H1 (cell line): ENCODE results near the gene SLC26A1. TPM values are rescaled to one million over a fixed set of nuclear protein-coding genes. Genes with fewer than 3 reads are reported as not detected.

Experiments
- CTCF ChIA-PET: fragments of 300-600 bp; sonication (Branson Sonifier 250); formaldehyde crosslinking; loops from one replicate; lab custom pipeline; 2021; ENCODE audit not compliant: partially characterized antibody; lab: Charles Lee
- POLR2A ChIA-PET: fragments of 300-600 bp; sonication (Branson Sonifier 250); formaldehyde crosslinking; loops from one replicate; lab custom pipeline; 2021; ENCODE audit warnings: inconsistent platforms; ENCODE audit not compliant: partially characterized antibody; lab: Charles Lee
- DNase-seq, 2 experiments: peaks; one replicate each; pipeline versions ENCODE4 v3.0.0 to v3.0.0-alpha.2; 2010 to 2022; ENCODE audit warnings: low spot score in 2 of 2, low read depth in 1 of 2, mixed read lengths in 1 of 2
- FAIRE-seq: peaks from 2 replicates; lab custom pipeline; 2011; peaks lifted over from hg19 to GRCh38; lab: Jason Lieb, UNC
- H2AFZ ChIP-seq: 2 replicates; pipeline ENCODE4 v1.8.1; 2012; ENCODE audit warnings: low read length, inconsistent platforms
- H2AK5ac ChIP-seq: 2 replicates; pipeline ENCODE4 v1.6.1; 2013; ENCODE audit warnings: low read depth, low read length
- H2BK120ac ChIP-seq: replicated peaks from 2 replicates; pipeline ENCODE3; 2013; ENCODE audit warnings: low read depth, low read length, inconsistent platforms
- H2BK12ac ChIP-seq: 2 replicates; pipeline ENCODE4 v1.6.1; 2013; ENCODE audit warnings: low read depth, low read length
- H2BK15ac ChIP-seq: 2 replicates; pipeline ENCODE4 v1.6.1; 2013; ENCODE audit warnings: low read length
- H2BK20ac ChIP-seq: 2 replicates; pipeline ENCODE4 v1.6.1; 2013; ENCODE audit warnings: low read length
- H2BK5ac ChIP-seq: 2 replicates; pipeline ENCODE4 v1.6.1; 2013; ENCODE audit warnings: low read depth, low read length
- H3K14ac ChIP-seq: 2 replicates; pipeline ENCODE4 v1.6.1; 2013; ENCODE audit warnings: inconsistent platforms; ENCODE audit not compliant: insufficient read length
- H3K18ac ChIP-seq: 2 replicates; pipeline ENCODE4 v1.6.1; 2013; ENCODE audit warnings: low read length; ENCODE audit errors: extremely low read depth
- H3K23ac ChIP-seq: 2 replicates; pipeline ENCODE4 v1.6.1; 2013; ENCODE audit warnings: inconsistent platforms; ENCODE audit not compliant: insufficient read length
- H3K23me2 ChIP-seq: 2 replicates; pipeline ENCODE4 v1.6.1; 2013; ENCODE audit warnings: low read depth, low read length
- H3K27ac ChIP-seq: 2 replicates; pipeline ENCODE4 v1.6.1; 2011; ENCODE audit warnings: low read depth, low read length, inconsistent platforms
- H3K27me3 ChIP-seq, 4 experiments: replicated peaks in 1 of 4; 1 replicate in 1 of 4; 2 replicates in 3 of 4; pipeline versions ENCODE4 v1.6.1 to v1.8.1; 2011 to 2013; ENCODE audit warnings: low read length in 3 of 4, mild to moderate bottlenecking in 3 of 4, inconsistent platforms in 2 of 4, mixed read lengths in 2 of 4, moderate library complexity in 1 of 4; ENCODE audit not compliant: control insufficient read depth in 3 of 4, insufficient read depth in 3 of 4; ENCODE audit errors: extremely low read depth in 1 of 4
- H3K36me3 ChIP-seq, 4 experiments: 2 replicates each; pipeline versions ENCODE4 v1.6.1 to v1.8.1; 2011 to 2013; ENCODE audit warnings: mild to moderate bottlenecking in 4 of 4, low read length in 3 of 4, moderate library complexity in 2 of 4, control low read depth in 1 of 4, inconsistent platforms in 1 of 4; ENCODE audit not compliant: insufficient read depth in 4 of 4, control insufficient read depth in 2 of 4
- H3K4ac ChIP-seq: replicated peaks from 2 replicates; pipeline ENCODE3; 2013; ENCODE audit warnings: low read length, low read depth, mixed read lengths, inconsistent platforms; ENCODE audit not compliant: insufficient read length
- H3K4me1 ChIP-seq, 4 experiments: replicated peaks in 1 of 4; 1 replicate in 1 of 4; 2 replicates in 3 of 4; pipeline versions ENCODE4 v1.6.1 to v1.8.1; 2011 to 2013; ENCODE audit warnings: low read length in 3 of 4, inconsistent platforms in 2 of 4, mixed read lengths in 1 of 4; ENCODE audit not compliant: insufficient read depth in 4 of 4, control insufficient read depth in 3 of 4
- H3K4me2 ChIP-seq, 2 experiments: 2 replicates each; pipeline versions ENCODE4 v1.6.1 to v1.8.1; 2011 to 2013; ENCODE audit warnings: low read depth in 2 of 2, low read length in 2 of 2, control low read depth in 1 of 2, inconsistent platforms in 1 of 2, mild to moderate bottlenecking in 1 of 2; ENCODE audit not compliant: insufficient read depth in 1 of 2
- H3K4me3 ChIP-seq, 4 experiments: fragments of 200-600, 300-600 bp in 1 of 4; sonication (generic), shearing (Covaris generic), sonication (Bioruptor Twin) in 1 of 4; 2 replicates each; pipeline versions ENCODE4 v1.5.1 to v1.8.1; 2011 to 2016; ENCODE audit warnings: low read length in 4 of 4, low read depth in 3 of 4, control low read depth in 2 of 4, inconsistent platforms in 2 of 4, mild to moderate bottlenecking in 2 of 4, mixed read lengths in 1 of 4, moderate library complexity in 1 of 4; ENCODE audit not compliant: insufficient read depth in 2 of 4; ENCODE audit errors: extremely low read depth in 1 of 4
- H3K56ac ChIP-seq: replicated peaks from 2 replicates; pipeline ENCODE3; 2013; ENCODE audit warnings: low read depth, mild to moderate bottlenecking, mixed read lengths, low read length, inconsistent platforms; ENCODE audit not compliant: insufficient read length
- H3K79me1 ChIP-seq: 2 replicates; pipeline ENCODE4 v1.6.1; 2013; ENCODE audit warnings: low read depth, low read length, control low read depth
- H3K79me2 ChIP-seq, 2 experiments: 2 replicates each; pipeline versions ENCODE4 v1.6.1 to v1.8.1; 2012 to 2013; ENCODE audit warnings: low read length in 2 of 2, mild to moderate bottlenecking in 2 of 2, inconsistent platforms in 1 of 2; ENCODE audit not compliant: insufficient read depth in 2 of 2, control insufficient read depth in 1 of 2
- H3K9ac ChIP-seq, 4 experiments: replicated peaks in 1 of 4; 1 replicate in 1 of 4; 2 replicates in 3 of 4; pipeline versions ENCODE4 v1.6.1 to v1.8.1; 2011 to 2013; ENCODE audit warnings: low read depth in 3 of 4, low read length in 3 of 4, control low read depth in 2 of 4, mild to moderate bottlenecking in 2 of 4, moderate library complexity in 2 of 4, inconsistent platforms in 1 of 4; ENCODE audit errors: extremely low read depth in 1 of 4
- H3K9me3 ChIP-seq, 2 experiments: 2 replicates each; pipeline versions ENCODE4 v1.6.1 to v1.8.1; 2012 to 2013; ENCODE audit warnings: mild to moderate bottlenecking in 2 of 2, moderate library complexity in 2 of 2, control low read depth in 1 of 2, inconsistent platforms in 1 of 2, low read depth in 1 of 2, low read length in 1 of 2, mixed read lengths in 1 of 2; ENCODE audit not compliant: insufficient read depth in 2 of 2
- H4K20me1 ChIP-seq, 2 experiments: replicated peaks in 1 of 2; 2 replicates each; pipeline versions ENCODE3 to v1.8.1; 2011 to 2013; ENCODE audit warnings: inconsistent platforms in 2 of 2, low read length in 2 of 2, mild to moderate bottlenecking in 1 of 2; ENCODE audit not compliant: insufficient read depth in 2 of 2, control insufficient read depth in 1 of 2
- H4K5ac ChIP-seq: 2 replicates; pipeline ENCODE4 v1.6.1; 2013; ENCODE audit warnings: low read length, low read depth, mixed read lengths, inconsistent platforms; ENCODE audit not compliant: insufficient read length
- H4K8ac ChIP-seq: 2 replicates; pipeline ENCODE4 v1.8.0; 2013; ENCODE audit warnings: mild to moderate bottlenecking, moderate library complexity, low read length, inconsistent platforms; ENCODE audit not compliant: insufficient read depth; ENCODE audit errors: extremely low read depth
- H4K91ac ChIP-seq: replicated peaks from 2 replicates; pipeline ENCODE3; 2013; ENCODE audit warnings: low read length, mixed read lengths, inconsistent platforms; ENCODE audit not compliant: insufficient read length
- BCL11A ChIP-seq, 2 experiments: IDR thresholded peaks; one replicate each; pipeline ENCODE4 v1.6.1; 2011; ENCODE audit warnings: low read depth in 2 of 2, low read length in 2 of 2, mild to moderate bottlenecking in 2 of 2
- BRCA1 ChIP-seq: IDR thresholded peaks from 2 replicates; pipeline ENCODE4 v1.6.1; 2012; ENCODE audit warnings: low read depth, low read length, improper control_type of control experiment
- HDAC2 ChIP-seq, 2 experiments: fragments of 300-600 bp in 1 of 2; sonication (generic) in 1 of 2; IDR thresholded peaks; 2 replicates each; pipeline ENCODE4 v1.6.1; 2011 to 2012; ENCODE audit warnings: low read depth in 2 of 2, low read length in 2 of 2, mild to moderate bottlenecking in 2 of 2, moderate library complexity in 2 of 2, borderline replicate concordance in 1 of 2, inconsistent platforms in 1 of 2
- HDAC6 ChIP-seq: IDR thresholded peaks from one replicate; pipeline ENCODE4 v1.7.1; 2012; ENCODE audit warnings: low read depth, mild to moderate bottlenecking, inconsistent platforms, low read length, moderate library complexity
- MAFK ChIP-seq: IDR thresholded peaks from 2 replicates; pipeline ENCODE4 v1.6.1; 2012; ENCODE audit warnings: low read depth, mild to moderate bottlenecking, improper control_type of control experiment, low read length
- MAX ChIP-seq: IDR thresholded peaks from 2 replicates; pipeline ENCODE4 v1.6.1; 2012; ENCODE audit warnings: inconsistent platforms
- RFX5 ChIP-seq: IDR thresholded peaks from 2 replicates; pipeline ENCODE4 v1.6.1; 2011; ENCODE audit warnings: low read depth, low read length, improper control_type of control experiment, borderline replicate concordance
- RNF2 ChIP-seq: fragments of 200-900, 300-1000 bp; sonication (generic); IDR thresholded peaks from 2 replicates; pipeline ENCODE4 v1.7.1; 2016; ENCODE audit warnings: borderline replicate concordance, low read depth, mild to moderate bottlenecking, antibody characterized with exemption, low read length; ENCODE audit not compliant: poor library complexity, severe bottlenecking; ENCODE audit errors: missing control alignments
- SP2 ChIP-seq: IDR thresholded peaks from 2 replicates; pipeline ENCODE4 v1.6.1; 2012; ENCODE audit warnings: mild to moderate bottlenecking, low read length, inconsistent platforms
- ZNF274 ChIP-seq: IDR thresholded peaks from 2 replicates; pipeline ENCODE4 v1.7.0; 2012; ENCODE audit warnings: low read length, borderline replicate concordance; ENCODE audit errors: extremely low read depth
- whole genome bisulfite sequencing, 2 experiments: shearing (Covaris generic) in 1 of 2; methylation state at CpG; one replicate each; pipeline versions ENCODE4 v1.1.6 to v1.1.7; 2013 to 2015; ENCODE audit warnings: low lambda C conversion rate in 2 of 2, mixed read lengths in 2 of 2, inconsistent platforms in 1 of 2, low coverage in 1 of 2, missing lambda C conversion rate in 1 of 2; ENCODE audit not compliant: insufficient replicate concordance in 2 of 2, insufficient coverage in 1 of 2, insufficient read length in 1 of 2; ENCODE audit errors: extremely low coverage in 1 of 2, missing lambda C conversion rate in 1 of 2; 5-methylcytosine and 5-hydroxymethylcytosine counted together
- polyA plus RNA-seq, 7 experiments: library from polyadenylated mRNA; depleted of rRNA in 3 of 7; stranded (reverse) in 5 of 7; unstranded in 2 of 7; fragments of >200 nt in 5 of 7; fragments of 200-250 nt in 2 of 7; gene quantifications; 1 replicate in 5 of 7; 2 replicates in 1 of 7; 4 replicates in 1 of 7; pipeline versions ENCODE4 v1.2.1 to v1.2.3, GENCODE V29; 2011 to 2013; ENCODE audit warnings: missing spikeins in 2 of 7, mixed read lengths in 2 of 7
- total RNA-seq: library from RNA; stranded (reverse); fragmentation: NEBNext Ultra II Directional; extraction: Animal tissue kit (Norgen Biotek cat#: 25700); gene quantifications from 2 replicates; pipeline ENCODE4 v1.2.1, GENCODE V29; 2021
- TF ChIP-seq, protein P1 (sequence below): IDR thresholded peaks from 2 replicates; pipeline ENCODE4 v1.6.1; 2011; ENCODE audit warnings: low read length, improper control_type of control experiment

Gene SLC26A1
- total and polyA plus RNA-seq, 2 of the 8 experiments (the other 6 are each of a cell fraction or from before 2014, with no cell fraction given): 0.11 TPM; not detected in 1

- Histone ChIP-seq H2BK120ac (no peak overlapping the region), H3K23ac (no peak overlapping the region), H3K27ac (no peak overlapping the region), H2AFZ (no peak overlapping the region), H3K9me3 (no peaks in the 10 kb centered on the region), H3K4me1 (peaks cover 0 to 6% (median 4%) of the 10 kb centered on the region in 4 experiments; a peak in 5 of 7 replicates), H3K4me3 (no peak overlapping the region), H3K9ac (no peak overlapping the region), H3K14ac (no peak overlapping the region), H3K79me2 (no peaks in the 10 kb centered on the region), H2BK12ac (no peak overlapping the region), H3K18ac (no peak overlapping the region), H2BK15ac (no peak overlapping the region), H3K23me2 (peaks cover 12% of the 10 kb centered on the region; the same call in 1 of the 2 replicates), H4K8ac (no peak overlapping the region), H4K5ac (no peak overlapping the region), H3K79me1 (no peaks in the 10 kb centered on the region), H2BK20ac (no peak overlapping the region), H3K4me2 (no peak overlapping the region), H3K27me3 (peaks cover 58 to 92% (median 90%) of the 10 kb centered on the region in 4 experiments), H2BK5ac (no peak overlapping the region), H4K20me1 (peaks cover 2 to 21% of the 10 kb centered on the region in 2 experiments), H3K56ac (no peak overlapping the region), H3K4ac (no peak overlapping the region), H3K36me3 (no peaks in the 10 kb centered on the region), H4K91ac (no peak overlapping the region), H2AK5ac (no peak overlapping the region)
- ChIA-PET POLR2A (no interaction called here), CTCF (interaction anchor here (0.6 kb wide), 1 partner anchor 37 kb away, joined by 4 read pairs; no protein-coding TSS in a partner anchor)
- WGBS, 2 experiments: 89% methylated on average over 15 of the region's 15 CpGs; no CpG with 5 or more reads in 1 of the 2 experiments
- no peak for FAIRE-seq
- DNase-seq: no peak
- no peak for TF ChIP-seq BCL11A (IDR thresholded peaks at IDR 0.05; ENCODE audit: low read depth in 2 of 2, low read length in 2 of 2)
- no peak for TF ChIP-seq RFX5
- no peak for TF ChIP-seq HDAC2 (IDR thresholded peaks at IDR 0.05; ENCODE audit: borderline replicate concordance in 1 of 2, low read depth in 2 of 2, low read length in 2 of 2)
- no peak for TF ChIP-seq MAX
- TF ChIP-seq MAFK: no peak
- TF ChIP-seq, protein P1, sequence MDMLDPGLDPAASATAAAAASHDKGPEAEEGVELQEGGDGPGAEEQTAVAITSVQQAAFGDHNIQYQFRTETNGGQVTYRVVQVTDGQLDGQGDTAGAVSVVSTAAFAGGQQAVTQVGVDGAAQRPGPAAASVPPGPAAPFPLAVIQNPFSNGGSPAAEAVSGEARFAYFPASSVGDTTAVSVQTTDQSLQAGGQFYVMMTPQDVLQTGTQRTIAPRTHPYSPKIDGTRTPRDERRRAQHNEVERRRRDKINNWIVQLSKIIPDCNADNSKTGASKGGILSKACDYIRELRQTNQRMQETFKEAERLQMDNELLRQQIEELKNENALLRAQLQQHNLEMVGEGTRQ: no peak
- TF ChIP-seq HDAC6: no peak
- TF ChIP-seq BRCA1: no peak
- no peak for TF ChIP-seq SP2
- no peak for TF ChIP-seq ZNF274
- TF ChIP-seq RNF2: no peak
Observed at GRCh38 chr4:1000686-1001260, 7.6 kb upstream of the SLC26A1 start.
